Measurements from ENCODE around the gene TOP1. TPM values are rescaled to one million over a fixed set of nuclear protein-coding genes. Genes with fewer than 3 reads are reported as not detected.

The TOP1 gene
- polyA plus RNA-seq, 3 donors = 6.9 to 11.5 (median 11.5) TPM

GRCh38 chr20:41145821-41146620 lies 117.4 kb downstream of the TOP1 start:
- Mint-ChIP-seq H3K9me3 (no peaks in the 10 kb centered on the region), H3K36me3 (peaks cover 0 to 2% of the 10 kb centered on the region in 2 donors), H3K27me3 (ENCODE audit: low read depth in 3 of 3) (peaks cover 12 to 19% (median 14%) of the 10 kb centered on the region in 3 donors), H3K27ac (no peak overlapping the region), H3K4me3 (no peak overlapping the region), H3K4me1 (peaks cover 3% of the 10 kb centered on the region)
- DNase-seq = no peak
- Histone ChIP-seq H3K27me3 (ENCODE audit: control insufficient read depth in 2 of 2, insufficient read depth in 2 of 2, low read length in 2 of 2) (peaks cover 1 to 3% of the 10 kb centered on the region in 2 donors), H2AFZ (ENCODE audit: insufficient read depth, low read depth, low read length, poor library complexity, severe bottlenecking) (no peak overlapping the region), H3K4me1 (ENCODE audit: control insufficient read depth in 1 of 2, insufficient read depth in 2 of 2, low read length in 2 of 2) (no peaks in the 10 kb centered on the region), H4K20me1 (ENCODE audit: insufficient read depth, low read length) (no peaks in the 10 kb centered on the region), H3K36me3 (replicated peaks in 1 of 2; ENCODE audit: control insufficient read depth in 1 of 2, insufficient read depth in 2 of 2, low read length in 2 of 2) (no peaks in the 10 kb centered on the region), H3K79me2 (ENCODE audit: insufficient read depth, low read length) (no peaks in the 10 kb centered on the region), H3K9ac (ENCODE audit: insufficient read depth, low read length, poor library complexity, severe bottlenecking) (no peak overlapping the region), H3K4me3 (replicated peaks in 1 of 3; ENCODE audit: low read depth in 2 of 3, low read length in 3 of 3) (no peak overlapping the region), H3K9me3 (replicated peaks in 1 of 2; ENCODE audit: control insufficient read depth in 1 of 2, insufficient read depth in 1 of 2, low read length in 2 of 2) (no peaks in the 10 kb centered on the region), H3K4me2 (replicated peaks; ENCODE audit: extremely low read depth, low read length, poor library complexity, severe bottlenecking) (no peak overlapping the region), H3K27ac (ENCODE audit: low read depth in 1 of 2, low read length in 2 of 2) (no peak overlapping the region)
- 91% methylated on average over 10 of the region's 12 CpGs for WGBS (ENCODE audit: insufficient coverage)
- intact Hi-C loops (cut with micrococcal nuclease) = no loop called here
- TF ChIP-seq CTCF (IDR thresholded peaks at IDR 0.05) = no peak

DNA sequence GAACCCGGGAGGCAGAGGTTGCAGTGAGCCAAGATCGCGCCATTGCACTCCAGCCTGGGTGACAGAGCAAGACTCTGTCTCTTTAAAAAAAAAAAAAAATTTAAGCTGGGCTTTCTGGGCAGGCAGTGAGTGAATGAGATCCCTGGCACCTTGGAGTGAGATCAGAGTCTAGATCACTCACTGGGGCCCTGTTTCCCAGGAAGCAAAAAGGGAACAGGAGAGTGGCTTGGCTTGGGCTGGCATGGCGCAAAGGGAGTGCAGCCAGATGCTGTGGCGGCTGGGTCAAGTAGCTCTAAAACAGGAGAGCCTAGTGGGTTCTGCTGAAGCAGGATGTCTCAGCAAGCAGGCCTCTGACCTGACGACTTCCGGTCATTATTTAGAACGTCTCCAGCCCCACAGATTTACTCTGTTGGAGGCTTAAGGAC lies 119.2 kb downstream of the TOP1 start:
- 83% methylated on average over 5 of the region's 8 CpGs for WGBS (ENCODE audit: insufficient coverage)
- no peaks in the 10 kb centered on the region for H3K4me1 ChIP-seq (ENCODE audit: control insufficient read depth in 1 of 2, insufficient read depth in 2 of 2, low read length in 2 of 2)

More for the DNA sequence above, 119.2 kb downstream of the TOP1 start:
- Histone ChIP-seq H3K4me3 (replicated peaks in 1 of 3; ENCODE audit: low read depth in 2 of 3, low read length in 3 of 3) (no peak overlapping the region), H3K27me3 (ENCODE audit: control insufficient read depth in 2 of 2, insufficient read depth in 2 of 2, low read length in 2 of 2) (peaks cover 3 to 6% of the 10 kb centered on the region in 2 donors), H3K36me3 (replicated peaks in 1 of 2; ENCODE audit: control insufficient read depth in 1 of 2, insufficient read depth in 2 of 2, low read length in 2 of 2) (no peaks in the 10 kb centered on the region), H3K9ac (ENCODE audit: insufficient read depth, low read length, poor library complexity, severe bottlenecking) (no peak overlapping the region), H3K79me2 (ENCODE audit: insufficient read depth, low read length) (no peaks in the 10 kb centered on the region), H3K4me2 (replicated peaks; ENCODE audit: extremely low read depth, low read length, poor library complexity, severe bottlenecking) (no peak overlapping the region), H4K20me1 (ENCODE audit: insufficient read depth, low read length) (no peaks in the 10 kb centered on the region), H3K27ac (ENCODE audit: low read depth in 1 of 2, low read length in 2 of 2) (no peak overlapping the region), H3K9me3 (replicated peaks in 1 of 2; ENCODE audit: control insufficient read depth in 1 of 2, insufficient read depth in 1 of 2, low read length in 2 of 2) (no peaks in the 10 kb centered on the region), H2AFZ (ENCODE audit: insufficient read depth, low read depth, low read length, poor library complexity, severe bottlenecking) (no peak overlapping the region)
- H3K36me3 Mint-ChIP-seq = no peaks in the 10 kb centered on the region
- H3K9me3 Mint-ChIP-seq = peaks cover 0 to 2% (median 0%) of the 10 kb centered on the region in 7 donors
- no peak overlapping the region for H3K4me3 Mint-ChIP-seq
- peaks cover 19 to 27% (median 21%) of the 10 kb centered on the region in 3 donors for H3K27me3 Mint-ChIP-seq (ENCODE audit: low read depth in 3 of 3)
- intact Hi-C loops (cut with micrococcal nuclease) = no loop called here
- TF ChIP-seq CTCF (IDR thresholded peaks at IDR 0.05) = no peak
- no peak for DNase-seq
- peaks cover 3% of the 10 kb centered on the region for H3K4me1 Mint-ChIP-seq
- no peak overlapping the region for H3K27ac Mint-ChIP-seq

All from CD14-positive monocyte (primary cell).